Prostate gland (tissue), 2 donors: ENCODE measurements around the gene ABCG1. TPM values are rescaled to one million over a fixed set of nuclear protein-coding genes. Genes with fewer than 3 reads are reported as not detected.

Source experiments
- DNase-seq: peaks from one replicate; pipeline ENCODE4 v3.0.0-alpha.2; 2019; ENCODE audit warnings: low spot score
- H3K27ac ChIP-seq, 2 donors: fragments of 200-600 bp; sonication (generic); 2 replicates each; pipeline ENCODE4 v1.5.1; 2017 to 2019
- H3K27me3 ChIP-seq: fragments of 200-600 bp; sonication (generic); replicated peaks from 2 replicates; pipeline ENCODE4 v1.5.1; 2019; ENCODE audit not compliant: insufficient read depth
- H3K36me3 ChIP-seq, 2 donors: fragments of 200-600 bp; sonication (generic); 1 replicate in 1 of 2; 2 replicates in 1 of 2; pipeline versions ENCODE4 v1.5.1 to v1.8.1; 2017 to 2019
- H3K4me1 ChIP-seq: fragments of 200-600 bp; sonication (generic); replicated peaks from 2 replicates; pipeline ENCODE4 v1.5.1; 2019
- H3K4me3 ChIP-seq, 2 donors: fragments of 200-600 bp; sonication (generic); 2 replicates each; pipeline ENCODE4 v1.5.1; 2017 to 2019
- H3K9me3 ChIP-seq: fragments of 200-600 bp; sonication (generic); 2 replicates; pipeline ENCODE4 v1.5.1; 2017
- POLR2A ChIP-seq: fragments of 450-650 bp; IDR thresholded peaks from one replicate; pipeline ENCODE4 v1.6.1; 2016; ENCODE audit warnings: antibody characterized with exemption, mild to moderate bottlenecking
- POLR2AphosphoS5 ChIP-seq: sonication (generic); formaldehyde crosslinking; IDR thresholded peaks from one replicate; pipeline ENCODE4 v1.6.1; 2017; ENCODE audit warnings: antibody characterized with exemption
- WGBS: methylation state at CpG from one replicate; pipeline ENCODE4 v1.1.5; 2018; 5-methylcytosine and 5-hydroxymethylcytosine counted together
- intact Hi-C: fragments of 100-400 bp; cut with DNase I; formaldehyde crosslinking; loops from one replicate; pipeline ENCODE4 v1.14.2; 2022
- total RNA-seq, 2 donors: library from RNA; depleted of rRNA; stranded (reverse); fragments of >200 nt; gene quantifications; one replicate each; pipeline ENCODE4 v1.1.0, GENCODE V29; 2016
- TF ChIP-seq, protein P1 (sequence below), 4 experiments: fragments of 200-600 bp in 2 of 4; fragments of 450-650 bp in 2 of 4; sonication (generic) in 2 of 4; IDR thresholded peaks; 1 replicate in 3 of 4; 2 replicates in 1 of 4; pipeline ENCODE4 v1.5.1; 2016 to 2019; ENCODE audit warnings: antibody characterized with exemption in 4 of 4, mild to moderate bottlenecking in 2 of 4, moderate library complexity in 2 of 4

ABCG1 gene
- total RNA-seq, 2 donors from 2014 or later: 22.7 to 28.3 TPM

DNA sequence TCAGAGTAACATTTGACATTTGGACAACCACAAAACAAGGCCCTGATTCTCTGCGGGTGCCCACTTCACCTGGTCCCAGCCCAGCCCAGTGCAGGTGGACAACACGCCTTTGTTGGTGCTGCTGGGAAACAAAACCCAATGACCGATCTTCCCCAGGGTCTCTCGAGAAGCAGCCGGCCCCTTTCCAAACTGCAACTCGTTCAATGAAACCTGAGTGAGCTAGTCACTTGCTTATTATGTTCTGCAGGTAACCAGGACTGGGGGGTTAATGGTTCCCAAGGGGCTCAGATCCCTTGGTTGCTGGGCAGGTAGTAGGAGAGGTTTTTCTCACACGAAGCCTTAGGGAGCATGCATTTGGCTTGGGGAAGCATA lies 42.9 kb downstream of the ABCG1 start:
- Histone ChIP-seq H3K27ac (no peak overlapping the region), H3K9me3 (no peaks in the 10 kb centered on the region), H3K36me3 (no peaks in the 10 kb centered on the region), H3K27me3 (no peaks in the 10 kb centered on the region), H3K4me1 (peaks cover 18% of the 10 kb centered on the region), H3K4me3 (no peak overlapping the region)
- WGBS: 82% methylated on average over 7 of the region's 7 CpGs
- DNase-seq: no peak
- intact Hi-C loops: no loop called here
- TF ChIP-seq POLR2AphosphoS5: no peak
- no peak for TF ChIP-seq POLR2A
- TF ChIP-seq, protein P1, sequence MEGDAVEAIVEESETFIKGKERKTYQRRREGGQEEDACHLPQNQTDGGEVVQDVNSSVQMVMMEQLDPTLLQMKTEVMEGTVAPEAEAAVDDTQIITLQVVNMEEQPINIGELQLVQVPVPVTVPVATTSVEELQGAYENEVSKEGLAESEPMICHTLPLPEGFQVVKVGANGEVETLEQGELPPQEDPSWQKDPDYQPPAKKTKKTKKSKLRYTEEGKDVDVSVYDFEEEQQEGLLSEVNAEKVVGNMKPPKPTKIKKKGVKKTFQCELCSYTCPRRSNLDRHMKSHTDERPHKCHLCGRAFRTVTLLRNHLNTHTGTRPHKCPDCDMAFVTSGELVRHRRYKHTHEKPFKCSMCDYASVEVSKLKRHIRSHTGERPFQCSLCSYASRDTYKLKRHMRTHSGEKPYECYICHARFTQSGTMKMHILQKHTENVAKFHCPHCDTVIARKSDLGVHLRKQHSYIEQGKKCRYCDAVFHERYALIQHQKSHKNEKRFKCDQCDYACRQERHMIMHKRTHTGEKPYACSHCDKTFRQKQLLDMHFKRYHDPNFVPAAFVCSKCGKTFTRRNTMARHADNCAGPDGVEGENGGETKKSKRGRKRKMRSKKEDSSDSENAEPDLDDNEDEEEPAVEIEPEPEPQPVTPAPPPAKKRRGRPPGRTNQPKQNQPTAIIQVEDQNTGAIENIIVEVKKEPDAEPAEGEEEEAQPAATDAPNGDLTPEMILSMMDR (IDR thresholded peaks at IDR 0.05): no peak

DNA sequence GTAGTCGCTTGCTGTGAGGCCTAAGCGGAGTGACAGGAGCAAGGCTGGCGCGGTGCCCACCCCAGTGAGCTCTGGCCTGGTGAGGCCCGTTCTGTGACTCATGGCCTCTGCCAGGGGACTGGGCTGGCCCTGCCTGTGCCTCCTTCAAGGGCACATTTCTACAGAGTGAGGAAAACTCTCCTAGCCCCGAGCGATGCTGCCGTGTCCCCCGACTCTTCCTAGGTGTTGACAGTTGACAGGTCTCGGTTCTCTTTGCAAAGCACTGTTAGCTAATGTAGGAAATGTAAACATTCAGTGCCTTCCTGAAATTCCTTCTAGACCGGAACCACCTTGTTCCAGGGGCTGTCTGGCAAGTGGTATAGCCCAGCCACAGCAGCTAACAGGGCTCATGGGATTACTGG lies 43.9 kb downstream of the ABCG1 start:
- peak overlapping the region; percentile 62 to 64 for H3K27ac ChIP-seq
- no peak for TF ChIP-seq POLR2AphosphoS5
- TF ChIP-seq POLR2A: no peak
- TF ChIP-seq, protein P1 (IDR thresholded peaks at IDR 0.05): no peak
- no peaks in the 10 kb centered on the region for H3K36me3 ChIP-seq
- H3K4me1 ChIP-seq: peaks cover 18% of the 10 kb centered on the region
- no peak overlapping the region for H3K4me3 ChIP-seq
- 21% methylated on average over 11 of the region's 11 CpGs for WGBS
- intact Hi-C loops: no loop called here
- peak; percentile 79 for DNase-seq
- no peaks in the 10 kb centered on the region for H3K9me3 ChIP-seq
- H3K27me3 ChIP-seq: no peaks in the 10 kb centered on the region

DNA sequence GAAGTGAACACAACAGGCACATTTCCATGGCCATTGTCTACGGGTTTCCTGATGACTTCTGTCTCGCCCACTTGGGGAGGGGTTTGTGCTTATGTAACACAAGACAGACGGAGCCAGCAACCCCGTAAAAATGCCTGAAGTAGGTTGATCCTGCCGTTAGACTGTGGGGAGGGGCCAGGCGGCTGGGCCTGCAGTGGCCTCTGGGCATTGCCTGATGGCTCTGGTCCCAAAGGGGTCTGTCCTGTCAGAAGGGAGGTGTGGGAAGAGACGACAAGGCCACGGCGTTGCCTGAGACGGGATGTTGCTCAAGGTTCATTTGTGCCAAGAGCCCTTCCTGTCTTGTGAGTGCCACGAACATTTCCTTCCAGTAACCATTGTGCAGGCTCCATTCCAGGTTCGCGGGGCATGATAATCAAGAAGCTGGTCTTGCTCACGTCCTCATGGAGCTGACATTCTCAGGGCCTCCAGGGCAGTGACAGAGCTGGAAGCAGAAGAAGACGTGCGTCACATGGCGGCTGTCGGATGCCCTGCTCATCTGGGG lies 44.7 kb downstream of the ABCG1 start:
- 37% methylated on average over 18 of the region's 18 CpGs for WGBS
- peak; percentile 47 for TF ChIP-seq POLR2AphosphoS5
- TF ChIP-seq POLR2A: no peak
- no peak overlapping the region for H3K4me3 ChIP-seq
- peak; percentile 63 for DNase-seq
- no peaks in the 10 kb centered on the region for H3K27me3 ChIP-seq
- H3K36me3 ChIP-seq: no peaks in the 10 kb centered on the region
- no peaks in the 10 kb centered on the region for H3K9me3 ChIP-seq
- peaks cover 18% of the 10 kb centered on the region for H3K4me1 ChIP-seq
- peak overlapping the region; percentile 62 to 64 for H3K27ac ChIP-seq
- intact Hi-C loops: no loop called here

DNA sequence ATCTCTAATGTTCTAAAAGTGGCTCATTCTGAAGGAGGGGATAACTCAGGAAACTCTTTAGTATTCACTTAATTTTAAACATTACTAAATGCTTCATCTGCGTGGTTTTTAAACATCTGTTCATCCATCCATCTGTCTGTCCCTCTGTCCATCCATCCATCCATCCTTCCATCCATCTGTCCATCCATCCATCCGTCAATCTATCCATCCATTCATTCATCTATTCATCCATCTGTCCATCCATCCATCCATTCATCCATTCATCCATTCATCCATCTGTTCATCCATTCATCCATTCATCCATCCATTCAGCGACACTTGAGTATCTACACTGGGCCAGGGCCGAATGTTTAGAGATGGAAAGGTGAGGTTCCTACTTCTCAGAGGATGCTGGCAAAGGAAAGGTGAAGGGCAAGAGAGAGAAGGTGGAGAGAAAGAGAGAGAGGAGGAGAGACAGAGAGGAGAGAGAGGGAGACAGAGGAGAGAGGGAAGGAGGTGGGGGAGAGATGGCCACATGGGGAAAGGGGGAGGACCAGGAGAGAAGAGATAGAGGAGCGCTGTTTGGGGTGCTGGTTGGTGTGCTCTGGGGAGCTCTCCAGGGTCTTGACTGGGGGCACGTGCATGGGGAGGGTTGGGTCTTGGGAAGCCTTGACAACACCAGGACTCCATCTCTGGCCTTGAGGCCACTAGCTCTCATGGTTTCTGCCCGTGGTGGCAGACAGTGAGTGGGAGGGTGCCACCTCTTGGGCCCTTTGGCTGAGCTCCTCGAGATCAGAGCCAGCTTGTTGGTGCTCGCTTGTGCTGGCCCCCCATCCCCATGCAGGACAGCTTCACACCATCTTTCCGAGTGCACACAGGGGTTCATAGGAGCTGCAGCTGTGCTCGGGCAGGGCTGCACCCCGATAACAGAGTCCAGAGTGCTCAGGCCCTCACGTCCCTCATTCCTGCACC lies 45.6 kb downstream of the ABCG1 start:
- H3K4me3 ChIP-seq: no peak overlapping the region
- DNase-seq: no peak
- 84% methylated on average over 13 of the region's 13 CpGs for WGBS
- H3K27ac ChIP-seq: peak overlapping the region in 1 of 2 donors; percentile 64
- TF ChIP-seq POLR2AphosphoS5: no peak
- TF ChIP-seq, protein P1 (IDR thresholded peaks at IDR 0.05): no peak
- no peak for TF ChIP-seq POLR2A
- no peaks in the 10 kb centered on the region for H3K9me3 ChIP-seq
- H3K4me1 ChIP-seq: peaks cover 18% of the 10 kb centered on the region
- no peaks in the 10 kb centered on the region for H3K36me3 ChIP-seq
- H3K27me3 ChIP-seq: no peaks in the 10 kb centered on the region
- intact Hi-C loops: no loop called here

DNA sequence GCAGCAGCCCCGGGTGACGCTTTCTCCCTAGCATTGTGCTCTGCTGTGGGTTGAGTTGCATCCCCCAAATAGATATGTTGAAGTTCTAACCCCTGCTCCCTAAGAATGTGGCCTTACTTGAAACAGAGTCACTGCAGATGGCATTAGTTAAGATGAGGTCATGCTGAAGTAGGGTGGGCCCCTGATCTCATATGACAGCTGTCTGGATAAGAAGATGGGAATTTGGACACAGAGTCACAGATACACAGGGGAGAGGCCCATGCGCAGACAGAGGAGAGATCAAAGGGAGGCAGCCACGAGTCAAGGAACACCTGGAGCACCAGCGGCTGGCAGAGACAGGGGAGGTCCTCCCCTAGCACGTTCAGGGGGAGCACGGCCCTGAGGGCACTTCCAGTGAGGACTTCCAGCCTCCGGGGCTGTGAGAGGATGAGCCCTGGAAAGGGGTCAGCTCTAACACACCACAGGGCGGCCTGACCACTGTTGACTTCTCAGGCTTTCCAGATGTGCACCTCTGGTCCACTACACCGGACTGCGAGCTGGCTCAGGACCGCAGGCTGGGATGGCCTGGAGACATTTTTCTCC lies 46.4 kb downstream of the ABCG1 start:
- Histone ChIP-seq H3K4me1 (peaks cover 18% of the 10 kb centered on the region), H3K27ac (no peak overlapping the region), H3K4me3 (no peak overlapping the region), H3K36me3 (no peaks in the 10 kb centered on the region), H3K27me3 (no peaks in the 10 kb centered on the region), H3K9me3 (no peaks in the 10 kb centered on the region)
- no peak for TF ChIP-seq POLR2AphosphoS5
- TF ChIP-seq POLR2A: no peak
- TF ChIP-seq, protein P1 (IDR thresholded peaks at IDR 0.05): no peak
- no peak for DNase-seq
- 83% methylated on average over 12 of the region's 12 CpGs for WGBS
- intact Hi-C loops: no loop called here
